ENCODE measurements around the gene PIP5K1C.

- TF ChIP-seq TAF1 (IDR thresholded peaks at IDR 0.05; ENCODE audit: borderline replicate concordance, low read depth, low read length): no peak
- TF ChIP-seq HSF1 (IDR thresholded peaks at IDR 0.05; ENCODE audit: low read depth, low read length): no peak
- no peak for TF ChIP-seq CHD1 (IDR thresholded peaks at IDR 0.05; ENCODE audit: low read depth, low read length)
- TF ChIP-seq RBBP5 (conservative IDR thresholded peaks at IDR 0.05): no peak
These were observed 76.6 kb downstream of the PIP5K1C start for GRCh38 chr19:3623716-3624115.
